ENCODE data around the gene ZMYND10.
A peak's percentile ranks its signal among the peaks of the same experiment; 100 is the strongest.

The ZMYND10 gene

DNA sequence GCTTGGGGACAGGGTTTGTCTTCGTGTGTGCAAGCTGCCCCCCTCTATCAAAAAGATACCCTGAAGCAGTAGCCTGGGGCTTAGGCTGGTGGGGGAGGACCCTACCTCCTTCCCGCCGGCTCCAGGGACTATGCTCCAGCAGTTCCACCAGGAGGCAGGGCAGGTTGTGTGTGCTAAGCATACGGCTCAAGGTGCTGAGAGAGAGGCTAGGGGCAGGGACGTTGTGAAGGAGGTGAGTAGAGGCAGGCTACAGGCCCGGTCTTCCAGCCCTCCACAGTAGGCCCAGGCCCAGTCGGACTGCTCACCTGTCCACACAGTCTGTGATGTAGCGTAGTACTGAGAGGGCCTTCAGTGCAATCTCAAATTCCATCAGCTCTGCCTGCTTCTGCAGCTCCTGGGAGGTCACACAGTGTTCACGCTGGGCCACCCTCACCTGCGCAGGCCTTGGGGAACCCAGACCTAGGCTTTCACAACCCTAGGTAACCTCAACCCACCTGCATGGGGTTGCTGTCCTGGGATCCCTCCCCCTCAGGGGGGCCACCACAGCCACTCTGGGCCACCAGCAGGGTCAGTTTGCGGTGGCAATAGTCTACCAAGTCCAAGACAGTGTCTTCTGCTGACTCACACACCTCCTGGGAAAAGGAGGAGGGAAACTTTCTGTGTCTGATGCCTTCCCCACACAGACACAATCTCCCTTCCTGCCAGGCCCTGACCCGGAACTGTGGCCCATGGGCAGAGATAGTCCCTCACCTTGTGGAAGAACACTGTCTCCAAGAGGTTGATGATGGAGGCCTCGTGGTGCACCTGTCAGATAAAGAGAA, 2.5 kb downstream of the ZMYND10 start:
- DNase-seq = no peak

DNA sequence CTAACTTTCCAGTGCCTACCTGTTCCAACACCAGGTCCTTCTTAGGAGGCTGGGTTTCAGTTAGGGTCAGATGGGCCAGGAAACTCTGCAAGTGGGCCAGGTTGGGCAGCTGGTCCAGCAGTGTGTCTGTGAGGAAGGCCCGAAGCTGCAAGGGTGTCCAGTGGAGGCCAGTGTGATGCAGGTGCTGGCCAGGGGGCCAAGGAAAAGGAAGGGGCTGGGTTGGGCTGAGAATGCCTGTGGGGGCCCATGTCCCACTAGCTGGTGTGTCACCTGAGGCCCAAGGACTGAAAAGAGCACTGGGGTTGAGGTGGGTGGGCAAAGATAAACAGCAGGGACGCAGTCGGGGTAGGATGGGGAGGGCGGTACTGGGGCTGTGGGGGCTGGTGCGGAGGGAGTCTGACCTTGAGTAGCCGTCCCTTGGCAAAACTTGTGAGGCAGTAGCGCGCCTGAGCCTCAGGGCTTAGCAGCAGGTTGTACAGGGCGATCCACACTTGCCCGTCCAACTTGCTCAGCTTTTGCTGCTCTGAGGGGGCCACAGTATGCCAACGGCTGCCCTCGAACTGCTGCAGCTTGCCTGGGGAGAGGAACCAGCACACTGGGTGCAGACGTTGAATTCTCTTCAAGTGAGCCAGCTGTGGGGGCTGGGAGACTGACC, 3.4 kb downstream of the ZMYND10 start:
- DNase-seq = no peak

DNA sequence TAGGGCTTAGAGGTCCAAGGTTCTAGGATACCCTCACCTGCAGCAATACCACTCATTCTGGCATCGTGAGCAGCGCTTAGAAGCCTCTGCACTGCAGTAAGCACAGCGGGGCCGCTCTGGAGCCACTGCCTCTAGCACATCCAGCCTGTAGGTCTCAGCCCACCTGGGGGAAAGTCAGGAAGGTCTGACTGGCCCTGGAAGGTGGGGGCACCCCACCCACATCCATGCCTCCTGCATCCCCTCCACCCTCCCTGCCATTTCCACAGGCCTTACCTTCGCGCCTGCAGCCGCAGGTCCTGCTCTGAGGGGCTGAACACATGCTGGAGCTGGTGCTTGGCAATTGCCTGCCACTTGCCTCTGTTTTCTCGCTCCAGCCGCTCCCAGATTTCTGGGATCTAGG, 4.0 kb downstream of the ZMYND10 start:
- DNase-seq = no peak

DNA sequence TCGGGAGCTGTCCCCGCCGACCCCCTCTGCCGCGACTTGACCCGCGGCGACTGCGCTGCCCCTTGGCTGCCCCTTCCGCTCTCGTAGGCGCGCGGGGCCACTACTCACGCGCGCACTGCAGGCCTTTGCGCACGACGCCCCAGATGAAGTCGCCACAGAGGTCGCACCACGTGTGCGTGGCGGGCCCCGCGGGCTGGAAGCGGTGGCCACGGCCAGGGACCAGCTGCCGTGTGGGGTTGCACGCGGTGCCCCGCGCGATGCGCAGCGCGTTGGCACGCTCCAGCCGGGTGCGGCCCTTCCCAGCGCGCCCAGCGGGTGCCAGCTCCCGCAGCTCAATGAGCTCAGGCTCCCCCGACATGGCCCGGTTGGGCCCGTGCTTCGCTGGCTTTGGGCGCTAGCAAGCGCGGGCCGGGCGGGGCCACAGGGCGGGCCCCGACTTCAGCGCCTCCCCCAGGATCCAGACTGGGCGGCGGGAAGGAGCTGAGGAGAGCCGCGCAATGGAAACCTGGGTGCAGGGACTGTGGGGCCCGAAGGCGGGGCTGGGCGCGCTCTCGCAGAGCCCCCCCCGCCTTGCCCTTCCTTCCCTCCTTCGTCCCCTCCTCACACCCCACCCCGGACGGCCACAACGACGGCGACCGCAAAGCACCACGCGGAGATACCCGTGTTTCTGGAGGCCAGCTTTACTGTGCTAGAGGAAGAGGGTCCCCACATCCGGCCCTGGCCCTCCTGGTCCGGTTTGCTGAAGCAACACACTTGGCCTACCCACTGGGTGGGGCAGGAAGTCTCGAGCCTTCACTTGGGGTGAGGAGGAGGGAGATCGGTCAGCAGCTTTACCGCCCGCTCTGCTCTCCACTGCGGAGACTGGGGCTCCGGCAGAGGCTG, 4.8 kb downstream of the ZMYND10 start, which contains the start of gene RASSF1:
Gene RASSF1, minus strand, starts transcription at position 389 of the 882 bp plus-strand sequence. Its CDS starts 31 bp downstream, at position 358.
- peak; percentile 76 for DNase-seq

DNA sequence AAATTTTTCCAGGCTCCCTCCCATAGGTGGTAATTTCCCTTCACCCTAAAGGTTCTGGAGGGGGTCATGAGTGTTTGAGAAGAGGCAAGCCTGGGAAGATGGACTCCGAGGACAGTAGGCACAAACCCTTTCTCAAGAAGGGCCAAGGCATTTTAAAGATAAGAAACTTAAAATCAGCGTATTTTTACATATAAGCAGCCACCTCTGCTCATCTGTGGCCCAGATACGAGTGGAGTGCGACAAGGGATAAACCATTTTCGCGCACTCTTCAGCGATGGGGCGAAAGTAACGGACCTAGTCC, 5.4 kb downstream of the ZMYND10 start:
- DNase-seq = no peak

DNA sequence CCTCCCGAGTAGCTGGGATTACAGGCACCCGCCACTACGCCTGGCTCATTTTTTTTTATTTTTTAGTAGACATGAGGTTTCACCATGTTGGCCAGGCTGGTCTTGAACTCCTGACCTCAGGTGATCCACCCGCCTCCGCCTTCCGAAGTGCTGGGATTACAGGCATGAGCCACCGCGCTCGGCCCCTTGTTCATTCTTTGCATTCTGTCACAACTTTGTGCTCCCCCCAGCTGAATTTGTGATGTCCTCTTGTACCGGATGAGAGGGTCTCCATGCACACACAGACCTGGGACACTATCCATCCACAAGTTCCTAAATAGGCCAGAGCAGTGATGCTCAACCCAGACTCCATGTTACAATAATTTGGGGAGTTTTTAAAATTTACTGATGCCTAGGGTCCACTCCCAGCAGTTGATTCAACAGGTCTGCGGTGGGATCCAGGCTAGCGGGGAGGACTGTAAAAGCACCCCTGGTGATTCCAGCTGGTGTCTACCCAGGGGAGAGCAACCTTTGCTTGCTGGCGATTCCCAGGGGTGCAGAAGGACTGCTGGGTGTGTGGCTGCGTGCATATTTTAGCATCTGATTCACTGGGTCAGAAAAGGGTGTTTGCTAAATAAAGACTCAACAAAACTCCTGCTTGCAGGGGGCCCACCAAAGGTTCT, 5.9 kb downstream of the ZMYND10 start:
- no peak for DNase-seq

DNA sequence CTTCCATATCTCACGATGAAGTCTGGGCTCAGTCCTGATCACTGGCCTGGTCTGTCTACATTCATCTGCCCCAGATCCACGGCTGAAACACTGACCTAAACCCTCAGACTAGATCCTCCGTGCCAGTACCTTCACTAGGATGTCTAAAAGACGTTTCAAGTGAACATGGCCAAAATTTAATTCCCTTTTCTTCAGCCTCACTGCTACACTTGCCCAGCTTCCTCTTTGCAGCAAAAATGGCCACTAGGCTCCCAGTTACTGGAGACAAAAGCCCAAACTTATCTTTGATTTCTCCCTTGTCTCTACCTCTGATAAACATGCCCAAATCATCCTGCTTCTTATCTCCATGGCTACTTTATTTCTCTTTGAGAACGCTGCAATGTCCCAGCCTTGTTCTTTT, 6.6 kb downstream of the ZMYND10 start:
- DNase-seq = no peak

DNA sequence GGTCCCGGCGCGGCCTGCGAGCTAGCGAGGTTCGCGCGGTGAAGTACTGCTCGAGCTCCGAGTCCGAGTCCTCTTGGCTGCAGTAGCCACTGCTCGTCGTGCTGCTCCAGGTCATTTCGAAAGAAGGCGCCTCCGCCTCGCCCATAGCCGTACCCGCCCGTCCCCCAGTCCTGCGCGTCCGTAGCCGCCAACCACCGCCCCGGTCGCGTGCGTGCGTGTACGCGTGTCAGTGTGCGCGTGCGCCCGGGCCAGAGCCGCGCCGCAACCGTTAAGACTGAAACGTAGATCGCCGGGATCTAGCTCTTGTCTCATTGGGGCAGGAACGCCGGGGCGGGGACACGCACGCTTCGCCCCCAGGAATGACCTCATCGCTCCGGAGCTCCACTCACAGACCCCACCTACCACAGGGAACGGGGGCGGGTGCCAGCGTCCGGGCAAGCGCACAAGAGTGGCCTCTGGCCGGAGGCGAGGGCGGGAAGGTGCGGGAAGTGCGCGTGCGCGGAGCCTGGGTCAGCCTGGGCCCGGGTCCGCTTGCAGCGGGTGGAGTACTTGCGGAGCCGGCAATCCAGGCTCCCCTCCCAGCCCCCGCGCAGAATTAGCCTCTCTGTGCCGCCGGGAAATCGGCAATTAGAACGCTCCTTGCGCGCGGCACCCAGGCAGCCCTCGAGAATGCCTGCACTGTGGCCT, 8.2 kb downstream of the ZMYND10 start:
- peak; percentile 95 for DNase-seq

DNA sequence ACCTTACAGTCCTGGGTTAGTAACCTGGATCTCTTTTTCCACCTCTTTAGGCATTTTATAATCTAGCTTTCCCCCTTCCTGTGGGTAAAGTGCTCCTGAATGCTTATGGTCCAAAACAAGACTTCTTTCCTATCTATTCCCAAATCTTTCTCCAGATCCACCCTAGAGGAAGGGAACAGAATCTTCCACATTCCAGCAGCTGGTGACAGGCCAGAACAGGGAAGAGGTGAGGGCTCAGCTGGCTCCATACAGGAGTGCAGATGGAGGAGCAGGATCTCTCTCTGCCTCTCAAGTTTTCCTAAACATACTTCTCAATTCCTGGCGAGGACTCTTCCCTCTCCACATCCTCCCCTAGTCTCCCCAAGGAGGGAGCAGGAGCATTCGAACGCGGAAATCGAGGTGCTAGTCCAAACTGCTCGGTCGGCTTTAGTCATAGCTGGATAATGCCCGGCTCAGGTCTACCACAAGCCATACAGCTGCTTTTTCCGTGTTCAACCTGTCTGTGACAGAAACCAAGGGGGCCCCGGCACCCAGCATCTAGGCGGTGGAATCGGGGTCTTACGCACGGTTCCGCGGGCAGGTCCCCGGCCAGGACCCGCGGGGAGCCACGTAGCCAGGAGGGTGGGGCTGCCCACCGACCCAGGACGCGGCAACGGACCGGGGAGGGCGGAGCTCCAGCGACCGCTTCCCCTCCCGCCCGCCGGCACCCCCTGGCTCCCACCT, 8.9 kb downstream of the ZMYND10 start:
- no peak for DNase-seq

DNA sequence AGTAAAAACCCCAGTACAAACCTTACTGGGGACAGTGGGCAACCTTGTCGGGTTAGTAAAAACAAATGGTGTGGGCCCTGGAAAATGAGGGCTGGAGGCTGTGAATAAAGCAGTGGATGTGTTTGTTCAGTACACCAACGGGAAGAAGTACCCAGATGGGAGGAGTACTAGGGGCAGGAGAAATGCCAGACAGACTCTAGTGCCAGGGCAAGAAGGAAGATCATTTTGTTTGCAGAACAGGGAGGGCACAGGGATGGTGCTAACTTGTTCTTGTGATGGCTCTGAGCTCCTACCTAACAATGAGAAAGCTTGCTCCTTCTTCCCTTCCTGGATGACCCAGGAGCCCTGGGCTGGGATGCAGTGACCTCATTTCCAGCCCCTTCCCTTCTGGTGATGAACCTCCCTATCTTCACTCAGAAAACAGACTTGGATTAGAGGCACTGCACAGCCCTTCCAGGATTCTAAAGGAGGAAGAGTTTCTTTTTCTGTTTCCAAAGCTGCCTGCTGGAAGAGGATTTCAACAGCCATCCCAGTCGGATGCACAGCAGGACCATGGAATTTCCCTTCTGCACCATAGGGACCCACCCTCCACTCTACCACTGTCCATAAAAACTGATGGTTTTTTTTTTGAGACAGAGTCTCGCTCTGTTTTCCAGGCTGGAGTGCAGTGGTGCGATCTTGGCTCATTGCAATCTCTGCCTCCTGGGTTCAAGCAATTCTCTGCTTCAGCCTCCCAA, 11.0 kb downstream of the ZMYND10 start:
- DNase-seq = no peak

DNA sequence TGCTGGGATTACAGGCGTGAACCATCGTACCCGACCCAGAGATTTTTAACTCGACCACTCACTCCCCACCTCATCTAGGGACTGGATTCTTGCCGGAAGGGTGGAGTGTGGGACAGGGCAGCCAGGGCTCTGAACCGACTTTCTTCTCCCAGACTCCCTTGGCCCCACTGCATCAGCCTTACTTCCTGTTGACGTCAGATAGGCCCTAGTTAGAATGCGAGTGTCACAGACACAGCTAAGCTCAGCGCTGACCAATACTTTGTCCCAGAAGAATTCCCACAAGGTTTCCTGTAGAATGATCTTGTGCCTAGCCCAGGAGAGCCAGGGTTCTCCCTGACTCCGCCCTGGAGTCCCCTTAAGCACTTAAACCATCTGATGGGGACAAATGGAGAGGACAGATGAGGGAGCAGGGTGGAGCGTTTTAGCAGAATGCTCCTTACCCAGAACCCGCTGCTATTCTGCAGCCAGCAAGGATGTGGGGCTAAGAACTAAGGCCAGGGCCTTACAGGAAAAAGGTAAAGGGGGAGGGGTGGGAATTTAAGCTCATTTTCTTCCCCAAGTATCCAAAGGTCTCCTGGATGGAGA, 11.7 kb downstream of the ZMYND10 start:
- DNase-seq = no peak

DNA sequence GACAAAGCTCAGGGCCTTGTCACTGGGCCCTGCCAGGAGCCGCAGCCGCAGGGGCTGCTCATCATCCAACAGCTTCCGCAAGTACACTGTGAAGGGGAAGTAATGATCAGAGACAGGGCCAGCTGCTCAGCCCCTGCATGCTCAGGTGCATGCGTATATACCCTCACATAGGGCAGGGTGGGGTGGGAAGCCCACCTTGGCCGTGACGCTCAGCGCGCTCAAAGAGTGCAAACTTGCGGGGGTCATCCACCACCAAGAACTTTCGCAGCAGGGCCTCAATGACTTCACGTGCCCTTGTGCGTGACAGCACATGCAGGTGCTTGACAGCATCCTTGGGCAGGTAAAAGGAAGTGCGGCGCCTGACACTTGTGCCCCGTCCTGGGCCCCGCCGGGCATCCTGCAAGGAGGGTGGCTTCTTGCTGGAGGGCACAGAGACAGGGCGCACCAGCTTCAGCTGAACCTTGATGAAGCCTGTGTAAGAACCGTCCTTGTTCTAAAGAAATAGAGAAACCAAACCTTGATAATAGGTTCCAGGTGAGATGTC, 14.1 kb downstream of the ZMYND10 start:
- no peak for DNase-seq

DNA sequence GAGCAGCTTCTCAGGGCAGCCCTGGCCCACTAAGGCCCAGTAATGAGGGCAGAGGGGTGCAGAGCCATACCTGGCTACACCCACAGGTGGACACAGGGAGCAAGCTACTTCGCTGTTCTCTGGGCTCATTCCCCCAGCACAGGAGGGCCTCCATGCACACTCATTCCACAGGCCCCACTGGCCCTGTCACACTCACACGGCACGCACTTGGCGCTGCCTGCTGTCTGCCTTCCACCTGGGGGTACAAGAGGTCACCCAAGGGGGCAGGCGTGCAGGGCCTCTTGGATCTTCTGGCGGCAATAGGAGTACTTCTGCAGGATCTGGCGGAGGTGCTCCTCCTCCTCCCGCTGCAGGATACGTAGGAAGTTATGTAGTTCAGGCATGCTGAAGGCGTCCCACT, 15.2 kb downstream of the ZMYND10 start:
- no peak for DNase-seq

DNA sequence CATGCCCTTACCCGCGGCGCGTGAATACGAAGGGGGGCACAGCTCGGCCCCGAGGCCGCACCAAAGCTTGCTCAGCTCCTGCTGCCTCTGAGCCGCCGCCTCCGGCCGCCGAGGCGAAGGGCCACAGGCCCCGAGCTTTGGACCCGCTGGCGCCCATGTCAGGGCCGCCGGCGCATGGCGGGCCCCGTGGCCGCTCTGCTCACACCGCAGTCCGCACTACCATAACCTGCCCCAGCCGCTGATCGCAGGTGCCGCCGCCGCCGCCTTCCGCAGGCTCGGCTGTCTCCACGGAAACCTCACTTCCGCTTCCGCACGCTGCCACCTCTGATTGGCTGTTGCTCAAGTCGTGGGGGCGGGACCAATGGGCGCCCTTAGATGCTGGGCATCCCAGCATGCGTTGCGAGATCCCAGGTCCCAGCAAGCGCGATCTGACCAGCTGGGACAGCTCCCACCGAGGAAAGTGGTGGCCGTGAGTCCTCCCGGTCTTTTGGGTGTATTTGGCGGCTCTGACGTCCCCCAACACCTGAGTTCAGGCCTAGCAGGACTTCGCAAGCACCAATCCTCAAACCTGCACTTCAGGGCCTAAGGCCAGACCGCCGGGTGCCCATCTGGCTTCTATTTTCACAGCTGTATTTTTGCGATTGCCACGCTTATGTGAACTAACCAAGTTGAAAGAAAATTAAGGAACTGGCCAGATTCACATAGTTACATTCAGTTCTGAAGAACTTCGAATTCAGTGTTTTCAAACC, 17.4 kb downstream of the ZMYND10 start, which contains the start of gene TUSC2:
Gene TUSC2, minus strand, starts transcription at position 281 of the 749 bp plus-strand sequence. Its CDS starts 124 bp downstream, at position 157.
- DNase-seq = peak; percentile 95

DNA sequence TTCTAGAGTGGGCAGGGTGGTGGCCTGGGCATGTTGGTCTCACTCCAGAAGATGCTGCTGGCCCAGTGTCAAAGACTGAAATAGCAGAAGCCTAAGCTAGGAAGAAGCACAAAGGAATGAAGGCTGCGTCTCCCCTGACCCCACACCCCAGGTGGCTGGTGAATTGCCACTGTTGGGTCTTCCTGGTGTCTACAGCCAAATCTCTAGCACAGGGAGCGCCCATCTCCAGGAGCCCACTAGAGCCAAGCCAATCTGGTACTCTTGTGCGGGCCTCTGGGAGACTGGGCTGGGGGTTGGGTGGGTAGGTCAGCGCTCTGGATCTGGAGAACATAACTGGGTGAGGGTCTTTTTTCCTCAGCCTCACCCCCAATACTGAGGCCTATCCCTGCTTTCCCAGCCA, 18.4 kb downstream of the ZMYND10 start:
- no peak for DNase-seq

DNA sequence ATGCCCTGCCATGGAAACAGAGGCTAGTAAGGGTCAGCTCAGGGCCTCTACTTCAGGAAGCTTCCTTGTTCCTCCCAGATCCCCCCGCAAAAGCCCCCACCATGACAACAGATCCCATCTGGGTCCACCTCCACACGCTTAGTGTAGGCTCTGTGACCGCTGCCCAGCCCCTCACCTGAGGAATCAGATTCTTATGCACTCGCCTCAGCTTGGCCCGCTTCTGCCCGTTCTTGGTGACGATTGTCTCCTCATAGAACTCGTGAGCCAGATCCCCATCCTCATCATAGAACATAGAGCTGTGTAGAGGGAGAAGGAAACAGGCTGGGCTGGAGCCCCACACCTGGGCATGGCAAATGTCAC, 19.4 kb downstream of the ZMYND10 start:
- no peak for DNase-seq

DNA sequence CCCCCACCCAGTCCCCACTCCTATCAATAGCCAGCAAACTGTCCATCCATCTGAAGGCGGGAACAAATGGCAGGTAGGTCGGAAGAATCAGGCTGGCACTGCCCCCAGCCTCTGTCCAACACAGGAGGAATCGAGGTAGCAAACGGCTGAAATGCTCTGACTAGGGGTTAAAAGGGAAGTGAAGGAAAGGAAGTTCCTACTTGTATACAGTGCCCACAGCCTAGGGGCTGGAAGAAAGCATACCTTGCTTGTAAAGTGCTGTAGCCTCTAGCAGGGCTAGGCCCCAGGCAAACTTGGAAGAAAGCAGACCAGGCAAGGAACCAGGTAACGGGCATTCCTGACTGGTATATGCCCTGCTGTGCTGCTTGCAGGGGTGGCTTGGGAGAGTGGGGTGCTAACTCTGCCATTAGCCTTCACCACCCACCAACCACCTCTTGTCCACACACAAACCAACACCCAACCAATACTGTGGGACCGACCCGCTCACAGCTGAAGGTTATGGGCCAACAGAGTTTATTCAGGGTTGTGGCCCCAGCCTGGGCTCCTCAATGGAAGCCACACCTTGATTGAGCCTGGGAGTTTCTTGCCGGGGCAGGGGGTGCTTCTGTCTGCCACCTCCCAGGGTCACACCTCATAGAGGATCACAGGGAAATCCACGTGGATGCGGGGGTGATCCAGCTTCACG, 19.9 kb downstream of the ZMYND10 start:
- no peak for DNase-seq

DNA sequence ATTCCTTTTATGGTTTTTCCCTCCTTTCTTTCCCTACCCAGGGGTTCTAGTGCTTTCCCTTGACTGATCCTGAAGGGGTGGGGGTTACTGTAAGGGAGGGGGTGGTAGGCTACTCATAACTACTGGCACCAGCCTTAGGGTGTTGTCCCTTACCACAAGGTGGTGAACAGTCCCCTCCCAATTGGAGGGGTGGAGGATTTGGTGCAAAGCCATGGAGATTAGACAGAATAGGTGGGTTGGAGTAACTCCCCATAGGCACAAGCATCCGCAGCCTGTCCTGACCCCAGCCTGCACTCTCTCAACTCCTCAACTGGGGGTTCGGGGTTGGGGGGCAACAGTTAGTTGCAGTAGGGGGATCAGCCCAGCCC, 20.4 kb downstream of the ZMYND10 start:
- no peak for DNase-seq

Data from CD4-positive, alpha-beta T cell treated with Interleukin-12 subunit alpha and Interleukin-12 subunit beta, for 1 hour (primary cell).